PC-3 (cell line): ENCODE data around the gene ATP8B3. TPM values are rescaled to one million over a fixed set of nuclear protein-coding genes. Genes with fewer than 3 reads are reported as not detected.

ENCODE experiments used
- ATAC-seq: fragments of 200-7000 bp; cut with Tn5 transposase; 2 replicates; pipeline ENCODE4 v1.9.1; 2020; ENCODE audit warnings: mild to moderate bottlenecking, moderate library complexity
- BruUV-seq: library from RNA; stranded (reverse); fragments of 400-500 nt; replicated peaks from 2 replicates; lab custom pipeline; 2021; lab: Mats Ljungman, UMichigan
- CTCF ChIA-PET: fragments of 300-600 bp; sonication (Branson Sonifier 250); formaldehyde crosslinking; loops from one replicate; lab custom pipeline; 2022; ENCODE audit warnings: antibody characterized with exemption; lab: Charles Lee
- POLR2A ChIA-PET: fragments of 300-600 bp; sonication (Branson Sonifier 250); formaldehyde crosslinking; loops from one replicate; lab custom pipeline; 2022; ENCODE audit warnings: antibody characterized with exemption; ENCODE audit not compliant: unreplicated experiment; lab: Charles Lee
- DNase-seq: peaks from one replicate; pipeline ENCODE4 v3.0.0-alpha.2; 2015
- H2AFZ ChIP-seq: fragments of 300-600 bp; sonication (generic); 2 replicates; pipeline ENCODE4 v1.6.0; 2016; ENCODE audit warnings: antibody characterized with exemption, low read length
- H3F3A ChIP-seq: fragments of 300-600 bp; sonication (generic); one replicate; pipeline ENCODE4 v1.6.0; 2017; ENCODE audit warnings: antibody characterized with exemption, low read length, control low read depth, mild to moderate bottlenecking; ENCODE audit not compliant: unreplicated experiment
- H3K27ac ChIP-seq: fragments of 300-600 bp; sonication (generic); 2 replicates; pipeline ENCODE4 v1.5.1; 2016; ENCODE audit warnings: mild to moderate bottlenecking, low read length
- H3K27me3 ChIP-seq: fragments of 300-600 bp; sonication (generic); 2 replicates; pipeline ENCODE4 v1.6.1; 2016; ENCODE audit warnings: low read length, mixed read lengths
- H3K36me3 ChIP-seq: fragments of 300-600 bp; sonication (generic); 2 replicates; pipeline ENCODE4 v1.6.1; 2016; ENCODE audit warnings: low read depth, mixed run types, low read length, mixed read lengths
- H3K4me1 ChIP-seq: fragments of 300-600 bp; sonication (generic); 2 replicates; pipeline ENCODE4 v1.5.1; 2016; ENCODE audit warnings: low read length; ENCODE audit not compliant: insufficient read depth
- H3K4me2 ChIP-seq: fragments of 300-600 bp; sonication (generic); 2 replicates; pipeline ENCODE4 v1.6.0; 2016; ENCODE audit warnings: low read length
- H3K4me3 ChIP-seq: fragments of 300-600 bp; sonication (generic); 2 replicates; pipeline ENCODE4 v1.5.1; 2016; ENCODE audit warnings: mild to moderate bottlenecking, low read length, mixed read lengths
- H3K79me2 ChIP-seq: fragments of 300-600 bp; sonication (generic); 2 replicates; pipeline ENCODE4 v1.6.1; 2017; ENCODE audit warnings: low read length, mixed read lengths
- H3K9ac ChIP-seq: fragments of 300-600 bp; sonication (generic); 2 replicates; pipeline ENCODE4 v1.6.0; 2016; ENCODE audit warnings: mild to moderate bottlenecking, low read length
- H3K9me2 ChIP-seq: fragments of 300-600 bp; sonication (generic); replicated peaks from 2 replicates; pipeline ENCODE4 v1.6.1; 2016; ENCODE audit warnings: mixed run types, low read length, mixed read lengths
- H3K9me3 ChIP-seq: fragments of 300-600 bp; sonication (generic); 2 replicates; pipeline ENCODE4 v1.6.1; 2016; ENCODE audit warnings: low read length, mixed read lengths
- H4K20me1 ChIP-seq: fragments of 300-600 bp; sonication (generic); 2 replicates; pipeline ENCODE4 v1.6.1; 2016; ENCODE audit warnings: low read length, mixed read lengths
- EZH2 ChIP-seq: fragments of 300-600 bp; sonication (generic); IDR thresholded peaks from one replicate; pipeline ENCODE4 v1.6.1; 2017; ENCODE audit warnings: antibody characterized with exemption, mild to moderate bottlenecking, low read length; ENCODE audit not compliant: unreplicated experiment
- EZH2phosphoT487 ChIP-seq: fragments of 300-600 bp; sonication (generic); IDR thresholded peaks from 2 replicates; pipeline ENCODE4 v1.6.1; 2018; ENCODE audit warnings: mild to moderate bottlenecking, antibody characterized with exemption, low read length, borderline replicate concordance
- intact Hi-C: fragments of 100-400 bp; cut with micrococcal nuclease; formaldehyde crosslinking; loops from 2 replicates; pipeline ENCODE4 v1.9.0; 2023
- total RNA-seq: library from RNA; depleted of rRNA; stranded (reverse); fragments of >200 nt; gene quantifications from 2 replicates; pipeline ENCODE4 v1.2.3, GENCODE V29; 2014
- TF ChIP-seq, protein P1 (sequence below): fragments of 300-600 bp; sonication (generic); conservative IDR thresholded peaks from 2 replicates; pipeline ENCODE4 v1.5.1; 2017; ENCODE audit warnings: antibody characterized with exemption, low read depth, mild to moderate bottlenecking, low read length

The ATP8B3 gene
- total RNA-seq, 1 experiment from 2014 or later = 4.2 TPM

- H3K79me2 ChIP-seq = peaks cover 87% of the 10 kb centered on the region
- H2AFZ ChIP-seq = no peak overlapping the region
- H3K4me2 ChIP-seq = no peak overlapping the region
- ChIA-PET CTCF (no interaction called here), POLR2A (no interaction called here)
- no peak overlapping the region for H3K27ac ChIP-seq
- DNase-seq (no peak), ATAC-seq (no peak)
- H4K20me1 ChIP-seq = peaks cover 7% of the 10 kb centered on the region; the same call in 1 of the 2 replicates
- H3F3A ChIP-seq = no peaks in the 10 kb centered on the region
- H3K9ac ChIP-seq = no peak overlapping the region
- TF ChIP-seq EZH2 (no peak), EZH2phosphoT487 (no peak)
- TF ChIP-seq, protein P1, sequence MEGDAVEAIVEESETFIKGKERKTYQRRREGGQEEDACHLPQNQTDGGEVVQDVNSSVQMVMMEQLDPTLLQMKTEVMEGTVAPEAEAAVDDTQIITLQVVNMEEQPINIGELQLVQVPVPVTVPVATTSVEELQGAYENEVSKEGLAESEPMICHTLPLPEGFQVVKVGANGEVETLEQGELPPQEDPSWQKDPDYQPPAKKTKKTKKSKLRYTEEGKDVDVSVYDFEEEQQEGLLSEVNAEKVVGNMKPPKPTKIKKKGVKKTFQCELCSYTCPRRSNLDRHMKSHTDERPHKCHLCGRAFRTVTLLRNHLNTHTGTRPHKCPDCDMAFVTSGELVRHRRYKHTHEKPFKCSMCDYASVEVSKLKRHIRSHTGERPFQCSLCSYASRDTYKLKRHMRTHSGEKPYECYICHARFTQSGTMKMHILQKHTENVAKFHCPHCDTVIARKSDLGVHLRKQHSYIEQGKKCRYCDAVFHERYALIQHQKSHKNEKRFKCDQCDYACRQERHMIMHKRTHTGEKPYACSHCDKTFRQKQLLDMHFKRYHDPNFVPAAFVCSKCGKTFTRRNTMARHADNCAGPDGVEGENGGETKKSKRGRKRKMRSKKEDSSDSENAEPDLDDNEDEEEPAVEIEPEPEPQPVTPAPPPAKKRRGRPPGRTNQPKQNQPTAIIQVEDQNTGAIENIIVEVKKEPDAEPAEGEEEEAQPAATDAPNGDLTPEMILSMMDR = no peak
- no peaks in the 10 kb centered on the region for H3K9me2 ChIP-seq
- intact Hi-C loops = no loop called here
- H3K4me3 ChIP-seq = no peak overlapping the region
- H3K36me3 ChIP-seq = no peaks in the 10 kb centered on the region
- H3K27me3 ChIP-seq = no peaks in the 10 kb centered on the region
- no peaks in the 10 kb centered on the region for H3K4me1 ChIP-seq
- no peaks in the 10 kb centered on the region for H3K9me3 ChIP-seq
- BruUV-seq = no TSS peak
Observed at GRCh38 chr19:1839658-1840540, 27.8 kb upstream of the ATP8B3 start.

DNA sequence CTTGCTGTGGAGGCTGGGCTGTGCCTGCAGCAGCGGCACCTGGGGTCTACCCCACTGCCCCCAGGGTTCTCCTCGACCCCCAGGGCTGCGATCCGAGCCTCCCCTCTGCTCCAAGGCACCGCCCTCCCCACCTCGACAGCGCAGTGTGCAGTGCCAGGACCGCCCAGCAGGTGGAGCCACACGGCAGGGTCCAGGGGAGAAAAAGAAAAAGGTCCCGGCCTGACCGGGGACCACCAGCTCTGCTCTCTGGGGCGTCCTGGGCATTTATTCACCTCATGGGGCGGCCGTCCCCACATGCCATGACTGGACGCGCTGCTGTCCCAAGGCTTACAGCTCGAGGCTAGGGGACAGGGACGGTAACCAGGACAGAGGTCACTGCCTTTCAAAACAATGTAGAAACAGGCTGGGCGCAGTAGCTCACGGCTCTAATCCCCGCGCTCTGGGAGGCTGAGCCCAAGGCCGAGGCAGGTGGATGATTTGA is 25.6 kb upstream of the ATP8B3 start:
- DNase-seq = peak; percentile 38

More for the DNA sequence above, 25.6 kb upstream of the ATP8B3 start:
- no peak overlapping the region for H3K4me2 ChIP-seq
- H4K20me1 ChIP-seq = peaks cover 7% of the 10 kb centered on the region; the same call in 1 of the 2 replicates
- H3K4me3 ChIP-seq = no peak overlapping the region
- no peak overlapping the region for H2AFZ ChIP-seq
- H3K27me3 ChIP-seq = no peaks in the 10 kb centered on the region
- BruUV-seq = no TSS peak
- intact Hi-C loops = no loop called here
- H3K27ac ChIP-seq = no peak overlapping the region
- 0 out of 2 replicates have a peak, but pooled peaks have one; percentile 27 for ATAC-seq
- ChIA-PET POLR2A (no interaction called here), CTCF (interaction anchor here (0.5 kb wide), 1 partner anchor 64 kb away, joined by 3 read pairs; no protein-coding TSS in a partner anchor)
- H3K79me2 ChIP-seq = peaks cover 78% of the 10 kb centered on the region
- no peak overlapping the region for H3K9ac ChIP-seq
- H3K9me3 ChIP-seq = no peaks in the 10 kb centered on the region
- no peaks in the 10 kb centered on the region for H3F3A ChIP-seq
- H3K4me1 ChIP-seq = no peaks in the 10 kb centered on the region
- H3K36me3 ChIP-seq = no peaks in the 10 kb centered on the region
- TF ChIP-seq, protein P1 = peak; percentile 82
- TF ChIP-seq EZH2phosphoT487 (no peak), EZH2 (no peak)
- no peaks in the 10 kb centered on the region for H3K9me2 ChIP-seq
